GM21576 (cell line): ENCODE results near the gene MYO7A.
"Not testable (repeated sequence)": the region's sequence is repeated elsewhere in the genome, so short reads cannot be mapped to it uniquely, and the experiment has no call there.

Experiments
- ATAC-seq: cut with Tn5 transposase; IDR thresholded peaks from one replicate; pipeline ENCODE4 v1.9.1; 2021; ENCODE audit warnings: mild to moderate bottlenecking, moderate library complexity; ENCODE audit not compliant: unreplicated experiment

Gene MYO7A

DNA sequence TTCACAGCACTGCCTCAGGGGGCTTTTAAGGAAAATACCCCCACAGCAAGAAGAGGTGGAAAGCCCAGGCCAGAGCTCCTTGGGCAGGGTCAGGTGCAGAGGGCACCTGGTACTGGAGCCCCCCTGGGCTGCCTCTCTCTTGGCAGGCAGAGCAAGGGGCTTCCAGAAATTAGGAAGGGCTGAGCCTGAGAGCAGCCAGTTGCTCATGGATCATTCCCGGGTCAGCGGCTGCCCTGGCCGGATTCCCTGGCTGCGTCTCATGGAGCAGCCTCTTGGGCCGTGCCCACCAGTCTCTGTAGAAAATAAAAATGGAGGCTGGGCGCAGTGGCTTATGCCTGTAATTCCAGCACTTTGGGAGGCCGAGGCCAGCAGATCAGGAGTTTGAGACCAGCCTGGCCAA, 35.7 kb upstream of the MYO7A start:
- ATAC-seq: no peak

DNA sequence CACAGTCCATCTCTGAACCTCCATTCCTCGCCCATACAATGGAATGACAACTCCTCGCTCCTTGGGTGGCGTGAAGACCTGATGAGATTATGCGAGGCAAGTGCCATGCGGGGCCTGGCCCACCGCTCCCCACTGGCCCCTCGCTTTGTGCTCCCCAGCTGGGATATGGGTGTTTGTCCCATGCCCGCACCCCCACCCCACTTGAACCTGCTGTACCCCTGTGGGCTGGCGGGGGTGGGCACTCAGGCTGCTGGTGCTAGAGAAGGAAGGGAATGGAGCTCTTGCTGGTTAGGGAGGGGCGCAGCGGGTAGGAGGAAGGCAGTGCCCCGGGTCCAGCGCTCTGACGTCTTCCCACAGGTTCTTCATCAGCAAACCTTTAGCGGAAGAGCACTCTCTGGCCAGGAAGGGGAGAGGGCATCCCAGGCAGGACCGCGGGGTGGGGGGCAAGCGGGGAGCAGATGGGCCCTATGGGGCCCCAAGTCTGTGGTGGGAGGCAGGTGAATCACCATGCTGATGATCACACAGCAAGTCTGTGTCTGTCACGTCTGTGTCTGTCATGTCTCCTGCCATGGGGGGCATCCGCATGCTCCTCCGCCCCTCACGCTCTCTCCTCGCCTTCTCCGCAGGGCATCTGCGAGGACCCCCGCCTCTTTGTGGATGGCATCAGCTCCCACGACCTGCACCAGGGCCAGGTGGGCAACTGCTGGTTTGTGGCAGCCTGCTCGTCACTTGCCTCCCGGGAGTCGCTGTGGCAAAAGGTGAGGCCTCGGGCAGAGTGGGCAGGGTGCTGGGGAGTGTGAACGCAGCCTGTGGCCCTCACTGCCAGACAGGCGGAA, 34.8 kb upstream of the MYO7A start:
- no peak for ATAC-seq

DNA sequence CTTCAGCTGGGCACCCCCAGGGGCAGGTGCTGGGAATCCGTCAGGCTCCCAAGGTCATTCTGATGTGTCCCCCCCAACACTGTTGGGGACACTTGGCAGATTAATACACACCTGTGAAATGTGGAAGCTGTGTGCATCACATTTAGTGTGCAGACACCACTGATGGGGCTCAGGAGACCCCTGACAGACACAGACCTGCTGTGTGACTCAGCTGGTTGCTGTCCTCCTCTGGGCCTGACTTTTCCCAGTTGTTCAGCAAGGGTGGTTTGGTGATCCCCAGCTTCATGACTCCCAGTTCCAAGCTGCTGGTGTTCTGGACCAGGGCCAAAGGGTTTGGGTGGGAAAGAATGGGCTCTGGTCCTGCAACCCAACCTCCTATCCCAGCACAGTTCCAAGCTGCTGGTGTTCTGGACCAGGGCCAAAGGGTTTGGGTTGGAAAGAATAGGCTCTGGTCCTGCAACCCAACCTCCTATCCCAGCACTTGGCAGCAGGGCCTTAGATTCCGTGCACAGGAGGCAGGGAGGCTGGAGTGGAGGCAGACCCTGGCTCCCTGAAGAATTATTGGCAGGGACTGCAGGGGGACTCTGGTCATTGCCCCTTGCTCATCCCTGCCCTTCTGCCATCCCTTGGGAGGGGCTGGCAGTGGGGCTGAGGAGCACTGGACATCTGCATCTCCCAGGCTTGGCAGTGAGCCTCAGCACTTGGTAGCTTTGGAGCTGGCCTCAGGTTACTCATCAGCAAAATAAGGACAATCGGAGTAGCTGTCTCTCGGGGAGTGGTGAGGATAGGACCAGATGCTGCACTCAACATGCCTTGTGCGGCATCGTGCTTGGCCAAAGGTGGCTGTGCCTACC, 33.8 kb upstream of the MYO7A start:
- ATAC-seq: no peak

DNA sequence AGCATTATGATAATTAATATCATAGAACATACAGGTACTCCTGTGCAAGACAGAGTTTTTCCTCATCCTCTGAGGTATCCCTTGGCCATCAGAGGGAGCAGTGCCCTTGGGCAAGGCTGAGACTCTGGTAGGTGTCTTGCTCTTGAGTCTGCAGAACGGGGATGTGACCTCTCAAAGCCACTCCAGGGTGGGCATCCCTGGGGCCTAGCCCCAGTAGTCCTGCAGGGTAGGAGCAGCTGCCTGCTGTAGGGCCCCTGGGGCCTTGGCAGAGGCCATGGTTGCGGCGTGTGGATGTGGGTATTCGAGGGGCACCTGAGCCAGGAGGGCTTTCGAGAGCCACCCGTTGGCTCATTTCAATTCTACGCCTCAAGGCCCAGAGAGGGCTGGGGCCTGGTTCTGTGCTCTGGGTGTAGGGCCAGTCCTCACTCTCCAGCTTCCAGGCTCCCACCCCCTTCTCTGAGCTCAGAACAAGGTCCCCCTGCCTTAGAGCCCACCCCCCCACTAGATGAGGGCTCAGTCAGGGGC, 33.1 kb upstream of the MYO7A start:
- no peak for ATAC-seq

- no peak for ATAC-seq
Measured at GRCh38 chr11:77095551-77096490, 32.2 kb upstream of the MYO7A start.

- no peak for ATAC-seq
Measured at GRCh38 chr11:77096591-77097019, 31.4 kb upstream of the MYO7A start.

- not testable (repeated sequence) for ATAC-seq
Measured at GRCh38 chr11:77097180-77097579, 30.9 kb upstream of the MYO7A start.

DNA sequence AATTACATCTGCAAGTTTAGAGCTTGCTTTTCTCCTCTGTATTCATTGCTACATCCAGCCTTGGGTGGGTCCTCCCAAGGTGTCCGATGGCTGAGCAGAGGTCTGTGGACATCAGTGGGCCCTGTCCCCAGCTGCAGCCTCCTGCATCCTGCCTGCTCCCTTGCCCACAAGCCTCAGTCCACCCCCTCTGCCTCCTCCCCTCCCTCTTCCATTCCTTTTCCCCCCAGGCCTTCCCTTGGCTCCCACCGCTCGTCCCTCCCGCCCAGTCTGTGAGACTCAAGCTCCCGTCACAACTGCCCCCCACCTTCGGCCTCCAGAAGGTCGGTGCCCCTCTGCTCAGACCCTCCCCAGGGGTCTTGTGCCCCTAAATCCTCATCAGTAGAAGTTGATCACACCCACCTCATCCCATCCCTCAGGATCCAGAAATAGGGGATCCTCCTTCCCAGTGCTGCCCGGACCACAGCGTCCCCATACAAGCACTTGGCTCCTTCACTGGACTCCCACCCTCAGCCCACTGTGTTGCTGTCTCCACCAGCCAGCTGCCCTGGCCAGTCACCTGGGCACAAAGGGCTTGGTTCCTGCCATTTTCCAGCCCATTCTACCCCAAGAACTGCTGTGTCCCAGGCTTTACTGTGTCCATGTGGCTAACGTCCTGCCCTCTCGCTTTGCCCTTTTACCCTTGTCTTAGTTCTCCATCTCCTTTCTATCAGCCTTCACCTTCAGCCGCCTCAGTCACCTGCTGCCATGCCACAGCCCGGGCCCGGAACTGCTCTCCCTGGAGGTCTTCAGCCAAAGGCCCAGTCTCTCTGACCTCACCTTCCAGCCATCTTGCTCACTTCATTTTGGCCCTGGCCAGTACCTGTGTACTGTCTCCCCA, 27.6 kb upstream of the MYO7A start:
- no peak for ATAC-seq

DNA sequence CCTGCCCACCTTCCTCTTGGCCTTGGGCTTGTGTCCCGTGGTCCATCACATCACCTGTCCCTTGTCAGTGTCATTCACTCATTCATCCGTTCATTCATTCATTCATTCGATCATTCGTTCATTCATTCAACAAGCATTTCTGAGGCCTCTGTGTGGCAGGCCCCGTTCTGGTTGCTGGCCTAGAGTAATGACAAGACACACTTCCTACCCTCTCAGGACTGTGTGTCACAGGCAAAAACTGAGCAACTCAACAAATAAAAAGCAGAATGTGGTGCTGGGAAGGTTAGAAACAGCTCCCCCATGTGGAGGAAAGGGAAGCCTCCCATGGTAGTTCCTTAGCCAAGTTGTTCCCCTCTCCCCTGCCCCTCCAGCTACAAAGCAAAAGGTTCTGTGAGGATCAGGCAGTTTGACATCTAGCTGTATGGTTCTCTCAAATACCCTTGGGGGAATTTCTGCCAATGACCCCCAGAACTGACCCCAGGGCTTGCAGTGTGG, 27.0 kb upstream of the MYO7A start:
- no peak for ATAC-seq

DNA sequence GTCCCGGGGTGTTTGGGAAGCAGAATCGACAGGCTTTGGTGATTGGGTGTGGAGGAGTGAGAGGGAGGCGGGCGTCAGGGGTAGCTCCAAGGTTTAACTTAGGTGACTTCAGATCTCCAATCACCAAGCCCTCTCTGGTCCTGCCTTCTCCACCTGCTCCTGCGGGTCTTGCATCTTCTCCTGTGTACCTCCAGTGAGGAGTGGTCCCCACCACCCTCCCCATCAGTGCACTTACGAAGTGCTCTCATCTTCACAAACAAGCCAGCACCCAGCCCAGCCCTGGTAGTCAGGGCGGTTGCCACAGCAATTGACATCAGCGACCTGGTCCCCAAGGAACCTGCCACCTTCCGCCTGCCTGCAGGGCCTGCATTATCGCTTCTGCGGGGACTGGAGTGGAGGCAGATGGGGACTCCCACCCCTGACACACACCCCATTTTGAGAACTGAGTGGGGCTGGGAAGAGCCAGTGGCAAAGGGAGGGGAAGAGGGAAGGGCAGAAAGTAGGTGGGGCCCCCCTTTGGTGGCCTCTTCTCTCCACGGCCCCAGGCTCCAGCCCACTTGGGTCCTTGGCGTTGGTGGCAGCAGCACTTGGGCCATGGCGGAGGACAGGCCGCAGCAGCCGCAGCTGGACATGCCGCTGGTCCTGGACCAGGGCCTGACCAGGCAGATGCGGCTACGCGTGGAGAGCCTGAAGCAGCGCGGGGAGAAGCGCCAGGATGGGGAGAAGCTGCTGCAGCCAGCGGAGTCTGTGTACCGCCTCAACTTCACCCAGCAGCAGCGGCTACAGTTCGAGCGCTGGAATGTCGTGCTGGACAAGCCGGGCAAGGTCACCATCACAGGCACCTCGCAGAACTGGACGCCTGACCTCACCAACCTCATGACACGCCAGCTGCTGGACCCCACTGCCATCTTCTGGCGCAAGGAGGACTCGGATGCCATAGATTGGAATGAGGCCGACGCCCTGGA, 25.5 kb upstream of the MYO7A start, which contains the start of gene OMP:
Gene OMP (plus strand): TSS at position 595 of the 965 bp plus-strand sequence. CDS start 0 bp downstream, at position 595.
- no peak for ATAC-seq

- no peak for ATAC-seq
Measured at GRCh38 chr11:77103319-77103718, 24.7 kb upstream of the MYO7A start.

DNA sequence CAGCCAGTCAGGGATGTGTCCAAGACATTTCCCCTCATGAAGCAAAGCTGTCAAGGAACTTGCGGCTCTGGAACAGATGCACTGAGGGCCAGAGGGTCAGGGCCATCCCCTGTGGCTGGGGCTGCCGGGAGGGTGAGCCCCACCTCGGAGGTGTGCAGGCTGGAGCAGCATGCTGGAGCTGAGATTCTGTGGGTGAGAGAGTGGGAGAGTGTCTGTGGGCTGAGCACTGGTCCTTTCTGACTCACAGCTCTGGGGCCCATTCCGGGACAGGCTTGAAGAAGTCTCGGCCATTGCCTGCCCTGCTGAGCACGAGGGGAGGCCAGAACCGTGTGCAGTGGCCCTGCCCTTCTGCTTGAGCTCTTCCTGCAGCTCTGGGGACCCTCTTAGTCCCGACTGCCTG, 23.3 kb upstream of the MYO7A start:
- ATAC-seq: no peak

DNA sequence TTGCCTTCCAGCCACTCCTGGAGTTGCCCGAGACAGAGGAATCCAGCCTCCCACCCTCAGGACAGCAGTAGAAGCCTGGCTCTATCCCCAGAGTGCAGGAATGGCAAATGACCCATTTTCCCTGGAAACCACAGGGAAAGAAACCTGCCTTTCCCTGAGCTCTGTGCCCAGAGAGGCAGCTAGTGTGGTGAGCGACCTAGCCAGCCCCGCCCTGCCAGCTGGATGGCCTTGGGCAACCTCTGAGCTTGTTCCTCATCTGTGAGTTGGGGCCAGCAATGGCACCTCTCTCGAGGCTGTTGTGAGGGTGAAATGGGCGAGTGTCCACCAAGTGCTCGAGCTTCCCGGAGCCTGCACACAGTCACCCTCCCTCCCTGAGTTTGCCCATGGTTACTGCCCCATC, 21.7 kb upstream of the MYO7A start:
- ATAC-seq: no peak

DNA sequence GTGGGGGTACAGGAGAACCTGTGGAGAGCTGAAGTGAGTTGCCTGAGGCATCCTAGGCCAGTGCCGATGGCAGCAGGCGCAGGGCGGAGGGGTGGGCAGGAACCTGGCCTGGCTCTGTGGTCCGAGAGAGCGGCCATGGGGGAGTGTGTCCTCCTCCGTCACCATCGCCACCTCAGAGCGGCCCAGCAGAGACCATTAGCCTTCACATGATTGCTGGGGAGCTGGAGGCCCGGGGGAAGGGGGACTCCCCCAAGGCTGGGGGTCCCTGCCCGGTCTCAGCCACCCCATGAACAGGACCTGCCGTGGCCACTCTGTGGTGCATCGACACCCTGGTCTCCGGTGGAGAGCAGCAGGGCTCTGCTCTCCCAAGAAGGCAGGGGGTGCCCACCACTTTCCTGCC, 21.3 kb upstream of the MYO7A start:
- ATAC-seq: no peak

GRCh38 chr11:77107950-77108349, 20.1 kb upstream of the MYO7A start:
- ATAC-seq: no peak

DNA sequence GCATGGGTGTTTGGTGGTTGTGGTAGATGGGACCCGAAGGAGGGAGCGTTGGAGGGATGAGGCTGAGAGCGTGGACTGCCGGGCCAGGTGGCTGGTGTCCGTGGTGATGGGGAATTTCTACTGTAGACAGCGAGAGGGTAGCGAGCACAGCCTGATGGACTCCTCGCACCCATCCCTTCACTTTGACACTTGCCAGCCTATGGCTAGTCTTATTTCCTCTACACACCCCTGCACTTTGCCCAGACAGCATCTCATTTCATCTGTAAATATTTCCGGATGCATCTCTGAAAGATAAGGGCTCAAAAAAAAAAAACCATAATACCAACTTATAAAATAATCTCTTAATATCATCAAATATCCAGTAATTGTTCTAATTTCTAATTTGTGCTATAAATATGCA, 19.6 kb upstream of the MYO7A start:
- no peak for ATAC-seq

DNA sequence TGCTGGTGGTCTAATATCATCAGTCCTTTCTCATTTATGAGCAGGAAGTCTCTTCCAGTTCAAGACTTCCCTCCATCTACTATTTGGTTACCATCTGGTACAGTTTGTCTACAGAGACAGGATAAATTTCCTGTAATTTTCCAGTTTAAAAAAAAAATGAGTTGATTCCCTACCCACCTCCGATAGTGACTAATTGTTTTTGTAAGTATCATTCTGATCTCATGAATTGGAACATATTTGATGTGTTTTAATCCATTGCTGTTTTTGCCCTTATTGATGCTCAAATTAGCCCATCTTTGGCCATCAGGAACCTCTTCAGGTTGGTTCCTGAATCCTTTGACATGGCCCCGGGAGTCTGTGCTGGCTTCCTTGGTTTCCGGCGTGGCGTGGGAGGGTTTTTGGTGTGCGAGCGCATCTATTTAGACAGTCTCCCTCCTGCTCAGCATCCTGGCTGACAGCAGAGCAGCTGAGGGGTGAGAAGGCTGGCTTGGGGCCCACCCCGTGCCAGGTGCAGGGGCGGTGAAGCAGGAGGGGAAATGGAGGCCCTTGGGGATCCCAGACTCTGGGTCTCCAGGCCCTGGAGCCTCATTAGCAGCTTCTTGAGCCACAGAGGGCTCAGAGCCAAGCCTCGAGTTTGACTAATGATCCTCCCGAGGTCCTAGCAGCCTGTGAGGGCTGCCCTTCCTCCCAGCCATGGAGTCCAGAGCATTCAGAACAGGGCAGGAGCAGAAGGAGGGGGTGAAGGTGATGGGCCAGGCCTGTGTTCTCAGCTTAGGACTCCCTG, 18.6 kb upstream of the MYO7A start:
- no peak for ATAC-seq

GRCh38 chr11:77110836-77111235, 17.2 kb upstream of the MYO7A start:
- no peak for ATAC-seq
